ENCODE results near the gene FAM110D.

Gene FAM110D

DNA sequence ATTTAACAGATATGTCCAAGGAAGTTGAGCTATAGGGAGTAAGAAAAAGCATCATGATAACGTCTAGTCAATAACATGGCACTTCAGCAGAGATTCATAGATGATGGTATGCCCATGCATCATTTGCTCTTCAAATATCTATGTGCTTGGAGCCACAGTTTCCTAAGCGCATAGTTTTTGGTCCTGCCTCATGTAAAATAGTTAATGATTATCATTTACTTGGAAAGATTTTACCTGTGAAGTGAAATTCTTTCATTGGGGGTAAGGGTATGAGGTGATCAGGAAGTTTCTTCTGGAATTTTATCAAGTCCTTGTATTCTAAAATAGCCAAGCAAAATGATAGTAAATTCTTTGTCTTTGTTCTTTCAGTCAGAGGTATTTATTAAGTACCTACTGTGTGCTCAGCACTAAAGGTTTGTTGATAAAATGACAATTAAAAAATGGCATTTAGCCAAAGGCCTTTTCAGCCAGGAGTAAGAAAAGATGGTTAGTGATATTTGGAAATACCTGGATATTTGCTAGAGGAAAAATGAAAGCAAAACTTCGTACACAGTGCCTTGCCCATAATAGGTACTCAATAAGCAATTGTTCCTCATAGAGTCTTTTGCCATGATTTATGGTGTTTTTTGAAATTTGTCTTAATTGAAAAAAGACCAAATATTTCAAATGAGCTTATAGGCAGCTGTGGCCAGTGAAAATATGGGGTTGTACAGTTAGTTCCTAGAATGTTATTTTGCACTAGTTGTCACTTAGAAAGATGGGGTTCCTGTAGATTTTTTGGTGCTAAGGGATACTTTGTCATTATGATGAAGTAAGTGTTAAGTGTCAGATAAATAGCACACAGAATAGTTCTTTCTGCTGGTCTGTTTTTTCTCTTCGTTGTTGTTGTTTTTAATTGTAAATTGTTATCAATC is 34.2 kb upstream of the FAM110D start:
- Histone ChIP-seq H3K4me2 (ENCODE audit: low read length) (no peak overlapping the region), H3K79me2 (ENCODE audit: control insufficient read depth, low read length) (peaks cover 7% of the 10 kb centered on the region), H3K36me3 (ENCODE audit: control insufficient read depth, low read length) (peaks cover 35% of the 10 kb centered on the region), H3K9me3 (ENCODE audit: control insufficient read depth, insufficient read depth, low read length) (no peaks in the 10 kb centered on the region), H4K20me1 (ENCODE audit: control insufficient read depth, insufficient read depth, low read depth, low read length) (no peaks in the 10 kb centered on the region), H3K27ac (ENCODE audit: low read depth, low read length) (no peak overlapping the region), H3K4me3 (ENCODE audit: low read length) (no peak overlapping the region), H3F3A (ENCODE audit: control insufficient read depth, insufficient read depth) (peaks cover 15% of the 10 kb centered on the region), H3K27me3 (ENCODE audit: control insufficient read depth, low read length) (no peaks in the 10 kb centered on the region), H3K9me2 (replicated peaks; ENCODE audit: control insufficient read depth, low read length) (no peaks in the 10 kb centered on the region), H3K4me1 (ENCODE audit: control insufficient read depth, low read length) (peaks cover 31% of the 10 kb centered on the region)
- TF ChIP-seq EZH2phosphoT487 (IDR thresholded peaks at IDR 0.05; ENCODE audit: borderline replicate concordance, low read length) = no peak
- TF ChIP-seq, protein P1, sequence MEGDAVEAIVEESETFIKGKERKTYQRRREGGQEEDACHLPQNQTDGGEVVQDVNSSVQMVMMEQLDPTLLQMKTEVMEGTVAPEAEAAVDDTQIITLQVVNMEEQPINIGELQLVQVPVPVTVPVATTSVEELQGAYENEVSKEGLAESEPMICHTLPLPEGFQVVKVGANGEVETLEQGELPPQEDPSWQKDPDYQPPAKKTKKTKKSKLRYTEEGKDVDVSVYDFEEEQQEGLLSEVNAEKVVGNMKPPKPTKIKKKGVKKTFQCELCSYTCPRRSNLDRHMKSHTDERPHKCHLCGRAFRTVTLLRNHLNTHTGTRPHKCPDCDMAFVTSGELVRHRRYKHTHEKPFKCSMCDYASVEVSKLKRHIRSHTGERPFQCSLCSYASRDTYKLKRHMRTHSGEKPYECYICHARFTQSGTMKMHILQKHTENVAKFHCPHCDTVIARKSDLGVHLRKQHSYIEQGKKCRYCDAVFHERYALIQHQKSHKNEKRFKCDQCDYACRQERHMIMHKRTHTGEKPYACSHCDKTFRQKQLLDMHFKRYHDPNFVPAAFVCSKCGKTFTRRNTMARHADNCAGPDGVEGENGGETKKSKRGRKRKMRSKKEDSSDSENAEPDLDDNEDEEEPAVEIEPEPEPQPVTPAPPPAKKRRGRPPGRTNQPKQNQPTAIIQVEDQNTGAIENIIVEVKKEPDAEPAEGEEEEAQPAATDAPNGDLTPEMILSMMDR (IDR thresholded peaks at IDR 0.05; ENCODE audit: low read depth, low read length, poor library complexity, severe bottlenecking) = no peak

- H3K36me3 ChIP-seq (ENCODE audit: control insufficient read depth, low read length) = peaks cover 29% of the 10 kb centered on the region
- no peaks in the 10 kb centered on the region for H3K9me3 ChIP-seq (ENCODE audit: control insufficient read depth, insufficient read depth, low read length)
- no peaks in the 10 kb centered on the region for H3K9me2 ChIP-seq (replicated peaks; ENCODE audit: control insufficient read depth, low read length)
- no peak overlapping the region for H3K27ac ChIP-seq (ENCODE audit: low read depth, low read length)
- TF ChIP-seq, protein P1 (IDR thresholded peaks at IDR 0.05; ENCODE audit: low read depth, low read length, poor library complexity, severe bottlenecking) = no peak
- no peak for TF ChIP-seq EZH2phosphoT487 (IDR thresholded peaks at IDR 0.05; ENCODE audit: borderline replicate concordance, low read length)
- no peak overlapping the region for H3K4me3 ChIP-seq (ENCODE audit: low read length)
- no peaks in the 10 kb centered on the region for H4K20me1 ChIP-seq (ENCODE audit: control insufficient read depth, insufficient read depth, low read depth, low read length)
- H3F3A ChIP-seq (ENCODE audit: control insufficient read depth, insufficient read depth) = peaks cover 15% of the 10 kb centered on the region
- no peaks in the 10 kb centered on the region for H3K27me3 ChIP-seq (ENCODE audit: control insufficient read depth, low read length)
- H3K79me2 ChIP-seq (ENCODE audit: control insufficient read depth, low read length) = peaks cover 7% of the 10 kb centered on the region
- H3K4me2 ChIP-seq (ENCODE audit: low read length) = peak overlapping the region; percentile 72; the same call in 1 of the 2 replicates
- peaks cover 31% of the 10 kb centered on the region for H3K4me1 ChIP-seq (ENCODE audit: control insufficient read depth, low read length)
Observed at GRCh38 chr1:26125382-26125781, 33.5 kb upstream of the FAM110D start.

DNA sequence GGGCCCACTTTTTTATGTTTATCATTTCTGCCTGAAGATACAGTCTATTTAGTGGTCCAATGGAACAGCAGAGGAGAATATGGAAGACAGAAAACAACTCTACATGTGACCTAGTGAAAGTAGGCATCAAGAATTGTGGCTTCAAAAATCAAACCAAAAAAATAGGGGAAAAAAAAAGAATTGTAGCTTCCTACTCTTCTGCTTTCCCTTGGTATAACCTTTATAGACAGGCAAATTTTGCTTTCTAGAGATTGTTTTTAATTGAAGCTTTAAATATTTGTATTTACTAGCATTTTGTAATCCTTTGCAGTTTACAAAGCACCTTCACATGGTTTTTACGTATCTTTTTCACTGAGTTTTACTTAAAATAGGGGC is 32.9 kb upstream of the FAM110D start:
- TF ChIP-seq, protein P1 (IDR thresholded peaks at IDR 0.05; ENCODE audit: low read depth, low read length, poor library complexity, severe bottlenecking) = no peak
- TF ChIP-seq EZH2phosphoT487 (IDR thresholded peaks at IDR 0.05; ENCODE audit: borderline replicate concordance, low read length) = no peak
- peak overlapping the region; percentile 70 for H3K27ac ChIP-seq (ENCODE audit: low read depth, low read length)
- H3K4me2 ChIP-seq (ENCODE audit: low read length) = peak overlapping the region; percentile 72
- H3K4me1 ChIP-seq (ENCODE audit: control insufficient read depth, low read length) = peaks cover 31% of the 10 kb centered on the region
- no peaks in the 10 kb centered on the region for H3K9me2 ChIP-seq (replicated peaks; ENCODE audit: control insufficient read depth, low read length)
- H3K9me3 ChIP-seq (ENCODE audit: control insufficient read depth, insufficient read depth, low read length) = no peaks in the 10 kb centered on the region
- peaks cover 28% of the 10 kb centered on the region for H3K36me3 ChIP-seq (ENCODE audit: control insufficient read depth, low read length)
- peak overlapping the region; percentile 54 for H3K4me3 ChIP-seq (ENCODE audit: low read length)
- no peaks in the 10 kb centered on the region for H3K27me3 ChIP-seq (ENCODE audit: control insufficient read depth, low read length)
- peaks cover 7% of the 10 kb centered on the region for H3K79me2 ChIP-seq (ENCODE audit: control insufficient read depth, low read length)
- H4K20me1 ChIP-seq (ENCODE audit: control insufficient read depth, insufficient read depth, low read depth, low read length) = no peaks in the 10 kb centered on the region
- H3F3A ChIP-seq (ENCODE audit: control insufficient read depth, insufficient read depth) = peaks cover 15% of the 10 kb centered on the region
